ENCODE data around the gene TRIM43.
"Not testable (repeated sequence)": the region's sequence is repeated elsewhere in the genome, so short reads cannot be mapped to it uniquely, and the experiment has no call there.

GRCh38 chr2:95601301-95601700, 9.5 kb downstream of the TRIM43 start:
- TF ChIP-seq, protein P1, sequence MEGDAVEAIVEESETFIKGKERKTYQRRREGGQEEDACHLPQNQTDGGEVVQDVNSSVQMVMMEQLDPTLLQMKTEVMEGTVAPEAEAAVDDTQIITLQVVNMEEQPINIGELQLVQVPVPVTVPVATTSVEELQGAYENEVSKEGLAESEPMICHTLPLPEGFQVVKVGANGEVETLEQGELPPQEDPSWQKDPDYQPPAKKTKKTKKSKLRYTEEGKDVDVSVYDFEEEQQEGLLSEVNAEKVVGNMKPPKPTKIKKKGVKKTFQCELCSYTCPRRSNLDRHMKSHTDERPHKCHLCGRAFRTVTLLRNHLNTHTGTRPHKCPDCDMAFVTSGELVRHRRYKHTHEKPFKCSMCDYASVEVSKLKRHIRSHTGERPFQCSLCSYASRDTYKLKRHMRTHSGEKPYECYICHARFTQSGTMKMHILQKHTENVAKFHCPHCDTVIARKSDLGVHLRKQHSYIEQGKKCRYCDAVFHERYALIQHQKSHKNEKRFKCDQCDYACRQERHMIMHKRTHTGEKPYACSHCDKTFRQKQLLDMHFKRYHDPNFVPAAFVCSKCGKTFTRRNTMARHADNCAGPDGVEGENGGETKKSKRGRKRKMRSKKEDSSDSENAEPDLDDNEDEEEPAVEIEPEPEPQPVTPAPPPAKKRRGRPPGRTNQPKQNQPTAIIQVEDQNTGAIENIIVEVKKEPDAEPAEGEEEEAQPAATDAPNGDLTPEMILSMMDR (IDR thresholded peaks at IDR 0.05), result not testable (repeated sequence)
- not testable (repeated sequence) for TF ChIP-seq POLR2A, EP300 (IDR thresholded peaks at IDR 0.05)
